Fibroblast of skin of back (primary cell): Measurements from ENCODE around the gene ATP8B3.

Experiments used
- DNase-seq: peaks from one replicate; pipeline ENCODE4 v3.0.0-alpha.2; 2013

ATP8B3 gene

DNA sequence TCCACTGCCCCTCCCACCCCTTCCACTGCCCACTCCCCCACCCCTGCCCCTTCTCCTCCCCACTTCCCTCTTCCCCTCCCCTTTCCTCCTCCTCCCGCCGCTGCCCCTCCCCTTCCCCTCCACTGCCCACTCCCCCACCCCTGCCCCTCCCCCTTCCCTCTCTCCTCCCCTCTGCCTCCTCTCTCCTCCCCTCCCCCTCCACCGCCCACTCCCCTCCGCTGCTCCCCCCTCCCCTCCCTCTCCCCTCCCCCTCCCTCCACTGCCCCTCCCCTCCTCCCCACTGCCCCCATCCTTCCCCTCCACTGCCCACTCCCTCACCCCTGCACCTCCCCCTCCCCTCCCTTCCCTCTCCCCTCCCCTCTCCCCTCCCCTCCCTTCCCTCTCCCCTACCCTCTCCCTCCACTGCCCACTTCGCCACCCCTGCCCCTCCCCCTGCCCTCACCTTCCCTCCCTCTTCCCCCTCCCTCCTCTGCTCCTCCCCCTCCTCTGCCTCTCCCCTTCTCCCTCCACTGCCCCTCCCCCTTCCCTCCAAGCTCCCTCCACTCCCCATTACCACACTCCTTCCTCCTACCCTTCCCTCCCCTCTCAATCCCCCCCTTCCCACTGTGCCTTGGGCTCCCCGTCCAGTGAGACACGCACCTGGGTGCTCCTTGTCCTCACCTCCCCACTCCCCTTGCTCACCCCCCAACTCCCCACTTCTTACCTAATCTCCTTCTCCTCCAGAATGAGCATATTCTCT is 21.9 kb downstream of the ATP8B3 start:
- DNase-seq, result no peak

DNA sequence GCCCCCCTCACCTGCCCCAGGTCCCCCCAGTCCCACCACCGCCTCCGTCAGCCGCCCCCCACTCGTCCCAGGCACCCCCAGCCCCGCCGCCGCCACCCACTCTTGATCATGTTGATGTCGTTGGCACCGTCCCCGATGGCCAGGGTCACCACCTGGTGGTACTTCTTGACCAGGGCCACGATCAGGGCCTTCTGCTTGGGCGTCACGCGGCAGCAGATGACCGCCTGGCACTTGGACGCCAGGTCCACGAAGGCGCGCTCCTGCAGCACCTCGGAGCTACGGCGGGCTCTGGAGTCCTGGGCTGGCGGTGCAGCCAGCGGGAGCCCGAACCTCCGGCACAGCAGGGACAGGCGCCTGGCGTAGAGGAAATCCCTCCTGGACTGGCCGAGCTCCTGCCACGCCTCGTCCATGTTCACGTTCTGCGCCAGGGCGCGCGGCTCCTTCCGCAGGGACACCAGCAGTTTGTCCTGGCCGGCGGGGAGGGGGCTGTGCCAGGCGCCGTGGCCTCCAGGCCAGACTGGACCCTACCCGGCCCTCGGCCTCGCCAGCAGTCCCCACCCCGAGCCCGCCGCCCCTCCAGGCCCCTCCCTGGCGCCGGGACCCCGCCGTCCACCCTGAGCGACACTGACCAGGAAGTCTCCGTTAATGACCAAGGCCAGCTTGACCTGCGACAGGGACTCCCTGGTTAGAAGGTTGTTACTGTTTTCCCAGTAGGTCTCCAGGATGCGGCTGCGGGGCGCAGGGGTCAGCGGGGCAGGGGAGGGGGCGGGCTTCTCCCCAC is 22.6 kb downstream of the ATP8B3 start:
- no peak for DNase-seq

DNA sequence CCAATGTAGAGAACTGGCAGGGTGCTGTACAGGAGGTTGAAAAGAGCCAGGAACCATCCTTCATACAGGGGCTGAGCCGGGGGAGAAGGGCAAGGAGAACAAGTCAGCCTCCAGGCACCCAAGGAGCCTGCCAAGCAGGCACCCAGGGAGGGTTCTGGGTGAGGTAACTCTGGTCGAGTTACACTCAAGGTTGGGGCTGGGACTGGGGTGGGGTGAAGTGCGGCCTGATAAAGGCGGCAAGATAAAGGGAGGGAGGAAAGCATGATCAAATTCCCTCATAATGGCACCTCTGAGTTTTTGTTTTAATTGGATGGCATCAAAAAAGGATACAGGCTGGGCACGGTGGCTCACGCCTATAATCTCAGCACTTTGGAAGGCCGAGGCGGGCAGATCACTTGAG is 25.0 kb downstream of the ATP8B3 start:
- no peak for DNase-seq

DNA sequence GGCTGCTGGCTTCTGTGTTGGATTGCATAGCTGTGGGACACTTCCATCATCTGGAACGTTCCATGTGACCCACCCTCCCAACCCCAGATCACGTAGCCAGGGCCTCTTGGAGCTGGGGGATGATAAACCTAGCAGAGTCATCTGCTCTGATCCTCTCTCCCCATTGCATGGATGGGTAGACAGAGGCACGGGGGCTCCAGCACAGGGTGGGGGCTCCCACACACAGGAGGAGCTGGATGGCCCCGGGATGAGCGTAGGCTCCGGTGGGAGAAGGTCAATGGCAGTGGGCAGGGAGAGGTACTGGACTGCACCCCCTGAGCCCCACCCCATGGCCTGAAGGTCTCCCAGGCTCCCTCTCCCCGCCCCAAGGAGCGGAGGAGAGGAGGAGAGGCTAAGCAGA is 25.4 kb downstream of the ATP8B3 start:
- no peak for DNase-seq

DNA sequence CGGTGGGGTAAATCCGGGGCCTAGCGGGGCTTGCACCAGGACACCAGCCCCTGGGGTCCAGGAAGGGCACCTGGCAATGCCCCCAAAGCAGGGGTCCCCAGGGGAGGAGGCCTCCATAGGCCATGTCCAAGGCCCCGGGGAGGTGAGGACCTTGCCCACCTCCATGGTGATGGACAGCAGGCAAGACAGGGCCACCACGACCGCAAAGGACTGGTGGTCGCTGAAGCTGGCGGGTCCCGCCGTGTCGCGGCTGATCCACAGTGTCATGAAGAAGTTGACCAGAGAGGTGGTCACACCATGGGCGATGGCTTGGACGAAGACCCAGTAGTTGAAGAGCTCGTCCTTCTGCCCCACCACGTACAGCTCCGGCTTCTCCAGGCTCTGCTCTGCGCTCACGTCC is 26.8 kb downstream of the ATP8B3 start:
- no peak for DNase-seq

DNA sequence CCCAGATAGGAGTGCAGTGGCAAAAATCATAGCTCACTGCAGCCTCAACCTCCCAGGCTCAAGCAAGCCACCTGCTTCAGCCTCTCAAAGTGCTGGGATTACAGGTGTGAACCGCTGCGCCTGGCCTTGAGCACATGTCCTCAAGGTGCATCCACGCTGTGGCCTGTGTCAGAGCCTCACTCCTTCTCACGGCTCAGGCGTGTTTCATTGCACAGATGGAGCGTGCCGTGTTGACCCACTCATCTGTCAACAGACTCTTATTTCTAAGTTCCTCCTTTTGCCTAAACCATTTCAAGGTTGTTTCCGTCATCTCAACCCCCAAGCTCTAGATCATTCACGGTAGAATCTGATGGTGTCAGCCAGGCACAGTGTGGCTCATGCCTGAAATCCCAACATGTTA is 28.2 kb downstream of the ATP8B3 start:
- no peak for DNase-seq

DNA sequence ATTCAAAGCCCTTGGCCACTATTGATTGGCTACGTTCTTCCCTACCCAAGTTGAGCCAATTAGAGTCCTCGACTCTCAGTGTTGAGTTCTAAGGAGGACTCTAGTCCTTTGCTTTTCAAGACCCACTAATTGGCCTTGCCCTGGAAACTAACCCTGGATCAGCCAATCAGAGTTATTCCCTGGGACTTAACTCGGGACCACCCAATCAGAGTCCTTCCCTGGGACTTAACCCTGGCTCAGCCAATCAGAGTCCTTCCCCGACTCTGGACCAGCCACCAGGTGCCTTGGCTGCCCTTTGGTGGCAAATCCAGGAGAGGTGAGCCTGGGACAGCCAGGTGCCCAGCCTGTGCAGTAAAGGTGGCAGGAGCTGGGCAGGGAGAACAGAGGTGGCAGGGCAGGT is 28.7 kb downstream of the ATP8B3 start:
- no peak for DNase-seq

DNA sequence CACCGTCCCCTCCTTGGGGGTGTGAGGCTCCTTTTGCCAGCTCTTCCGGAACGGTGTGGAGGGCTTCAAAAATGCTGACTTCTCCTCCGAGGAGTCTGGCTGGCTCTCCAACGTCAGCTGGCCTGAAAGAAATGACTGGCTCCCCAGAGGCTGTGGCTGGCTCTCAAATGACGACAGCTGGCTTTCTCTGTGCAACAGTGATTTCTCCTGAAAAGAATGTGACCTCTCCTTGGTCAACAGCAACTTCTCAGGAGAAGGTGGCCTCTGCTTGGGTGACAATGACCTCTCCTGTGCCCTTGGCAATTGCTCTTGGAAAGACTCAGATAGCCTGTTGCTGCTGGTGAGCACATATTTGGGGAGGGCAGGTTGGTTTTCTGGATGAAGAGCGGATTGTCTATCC is 29.6 kb downstream of the ATP8B3 start:
- no peak for DNase-seq

DNA sequence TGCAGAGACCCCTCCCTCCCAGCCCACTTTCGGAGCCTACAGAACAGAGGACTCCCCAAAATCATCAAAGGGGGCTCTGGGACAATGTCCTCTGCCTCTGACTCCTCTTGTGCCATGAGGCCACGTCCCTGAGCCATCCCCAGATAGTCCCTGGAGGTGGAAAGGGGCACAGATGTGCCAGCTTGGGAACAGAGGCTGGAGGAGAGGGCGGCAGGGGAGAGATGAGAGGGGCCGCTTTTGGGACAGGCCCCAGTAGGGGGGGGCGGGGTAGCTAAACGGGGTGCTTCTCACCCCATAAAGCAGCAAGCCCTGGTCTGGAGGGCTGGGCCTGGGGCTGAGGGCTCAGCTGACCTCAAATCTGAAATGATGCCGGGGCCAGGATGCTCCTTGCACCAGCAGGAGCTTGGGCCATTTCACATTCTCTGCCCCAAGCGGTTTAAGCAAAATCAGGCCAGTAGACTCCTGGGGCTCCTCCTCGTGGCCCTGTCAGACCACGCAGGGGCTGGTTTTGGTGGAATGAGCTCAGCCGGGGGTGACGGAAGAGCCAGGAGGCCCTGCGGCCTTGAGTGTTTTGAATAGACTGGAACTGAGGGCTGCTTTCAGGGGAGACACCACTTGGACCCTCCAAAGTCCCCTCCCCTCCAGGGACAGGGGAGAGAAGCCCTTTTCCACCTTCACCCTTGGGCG is 31.7 kb downstream of the ATP8B3 start:
- DNase-seq, result no peak

DNA sequence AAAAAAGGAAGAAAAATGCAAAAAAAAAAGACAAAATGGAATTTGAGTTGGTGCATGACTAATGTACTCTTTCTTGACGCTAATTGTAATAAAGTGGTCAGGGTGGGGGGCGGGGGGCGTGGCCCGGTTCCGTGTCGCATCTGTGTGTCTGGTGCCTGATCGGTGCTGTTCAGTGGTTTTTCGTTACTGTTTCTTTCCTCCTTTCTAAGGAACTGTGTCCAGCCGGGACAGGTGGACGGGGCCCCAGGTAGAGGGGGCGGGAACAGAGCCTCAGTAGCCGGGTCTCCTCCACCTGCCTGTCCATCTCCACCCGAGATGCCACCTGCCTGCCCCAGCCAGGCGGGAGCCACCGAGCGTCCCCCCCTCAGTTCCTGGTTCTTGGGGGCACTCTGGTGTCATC is 32.5 kb downstream of the ATP8B3 start:
- no peak for DNase-seq

DNA sequence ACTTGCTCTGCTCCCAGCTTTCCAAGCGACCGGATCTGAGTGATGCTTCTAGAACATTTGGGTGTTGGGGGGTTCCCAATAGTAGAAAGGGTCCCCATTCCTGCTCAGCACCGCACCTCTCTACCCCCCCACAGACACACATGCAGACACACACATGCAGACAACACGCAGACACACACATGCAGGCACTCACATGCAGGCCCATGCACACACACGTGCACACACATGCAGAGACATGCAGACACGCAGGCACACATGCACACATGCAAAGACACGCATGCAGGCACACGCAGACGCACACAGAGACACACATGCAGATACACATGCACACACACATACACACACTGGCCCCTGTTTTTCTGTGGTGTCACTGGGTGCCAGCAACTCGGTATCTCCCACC is 34.9 kb downstream of the ATP8B3 start:
- DNase-seq, result no peak

DNA sequence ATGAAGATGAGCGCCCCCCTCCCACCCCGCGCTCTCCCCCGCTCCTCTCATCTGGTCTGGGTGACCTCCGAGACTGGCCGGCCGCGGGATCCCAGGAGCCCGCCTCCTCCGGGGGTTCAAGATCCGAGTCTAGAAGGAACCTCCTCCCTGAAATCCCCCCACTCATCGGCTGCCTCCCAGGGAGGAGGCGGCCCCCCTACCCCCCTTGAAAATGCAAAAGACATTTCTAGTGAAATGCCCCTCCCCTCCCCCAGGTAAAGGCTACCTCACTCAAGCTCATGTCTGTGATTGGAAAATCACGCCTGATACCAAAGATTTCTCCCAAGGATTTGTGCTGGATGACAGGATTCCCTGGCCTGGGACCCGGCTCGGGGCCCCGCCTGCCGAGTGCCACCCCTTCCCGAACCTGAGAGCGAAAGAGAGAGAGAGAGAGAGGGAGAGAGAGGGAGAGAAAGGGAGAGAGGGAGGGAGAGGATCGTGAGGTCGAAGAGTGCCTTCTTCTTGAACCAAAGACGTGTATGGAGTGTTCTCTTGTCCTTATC is 35.4 kb downstream of the ATP8B3 start:
- DNase-seq, result no peak

DNA sequence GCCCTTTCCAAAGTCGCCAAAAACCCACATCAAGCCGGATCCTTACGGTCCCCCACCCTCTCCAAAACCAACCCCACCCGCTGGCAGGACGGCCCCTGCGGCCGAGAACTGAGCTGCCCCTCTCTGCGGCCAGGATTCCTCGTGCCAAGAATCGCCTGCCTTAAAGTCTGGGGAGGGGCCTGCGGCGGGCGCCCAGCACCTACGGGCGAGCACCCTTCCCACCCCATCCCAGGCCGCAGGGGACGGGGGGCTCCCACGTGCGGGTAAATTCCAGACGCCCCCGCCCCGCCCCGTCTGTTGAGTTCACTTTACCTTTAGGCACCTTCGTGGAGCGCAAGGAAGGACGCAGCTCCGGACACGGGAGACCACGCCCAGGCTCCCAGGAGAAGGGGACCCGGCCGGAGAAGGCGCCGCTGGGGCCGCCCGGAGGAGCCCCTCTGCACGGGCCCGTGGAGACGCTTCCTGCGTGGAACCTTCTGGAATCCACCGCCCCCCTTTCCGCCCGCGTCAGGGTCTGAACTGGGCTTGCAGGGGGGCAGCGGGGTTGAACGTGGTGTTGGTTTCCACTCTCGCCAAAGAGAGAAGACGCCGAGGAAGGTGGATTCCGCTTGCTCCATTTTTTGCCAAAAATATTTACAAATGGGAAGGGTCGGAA is 36.0 kb downstream of the ATP8B3 start:
- DNase-seq, result no peak

DNA sequence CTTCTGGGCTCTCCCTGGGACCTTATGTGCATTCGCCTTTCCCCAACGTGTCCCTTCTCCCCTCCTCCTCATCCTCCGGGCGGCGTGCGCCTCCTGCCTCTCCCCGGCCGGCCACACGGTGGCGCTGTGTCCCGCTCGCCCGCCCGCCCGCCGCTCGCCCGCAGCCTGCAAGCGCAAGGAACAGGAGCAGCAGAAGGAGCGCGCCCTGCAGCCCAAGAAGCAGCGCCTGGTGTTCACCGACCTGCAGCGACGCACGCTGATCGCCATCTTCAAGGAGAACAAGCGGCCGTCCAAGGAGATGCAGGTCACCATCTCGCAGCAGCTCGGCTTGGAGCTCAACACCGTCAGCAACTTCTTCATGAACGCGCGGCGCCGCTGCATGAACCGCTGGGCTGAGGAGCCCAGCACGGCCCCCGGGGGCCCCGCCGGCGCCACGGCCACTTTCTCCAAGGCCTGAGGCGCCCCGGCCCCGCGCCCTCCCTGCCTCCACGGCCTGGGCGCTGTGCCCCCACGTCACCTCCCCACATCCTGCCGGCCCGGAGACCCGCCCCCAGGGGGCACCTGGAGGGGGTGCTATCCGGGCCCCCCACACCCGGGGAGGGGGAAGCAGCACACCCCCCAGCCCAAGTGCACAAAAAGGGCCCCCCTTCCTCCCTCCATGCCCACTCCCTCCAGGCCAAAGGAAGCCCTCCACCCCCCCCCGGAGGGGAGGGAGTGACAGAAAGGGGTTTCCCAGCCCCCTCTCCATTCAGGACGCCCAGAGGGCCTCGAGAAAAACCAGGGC is 36.9 kb downstream of the ATP8B3 start:
- DNase-seq, result no peak

DNA sequence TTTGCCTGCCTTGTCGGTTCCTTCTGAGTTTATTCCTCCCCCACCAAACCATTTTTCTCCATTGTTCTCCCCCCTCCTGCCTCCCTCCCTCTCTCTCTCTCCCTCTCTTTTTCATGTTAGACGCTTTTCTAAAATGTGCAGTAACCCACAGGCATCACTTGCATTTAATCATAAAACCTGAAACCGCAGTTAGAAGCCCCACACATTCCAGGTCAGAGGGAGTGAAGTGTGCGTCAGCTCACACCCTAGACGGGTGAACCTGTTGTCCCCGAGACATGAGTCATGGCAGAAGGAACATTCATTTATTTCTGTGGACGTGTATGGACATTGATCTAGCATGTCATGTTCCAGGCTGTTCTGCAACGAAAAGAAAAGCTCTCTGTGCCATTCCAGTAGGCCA is 38.9 kb downstream of the ATP8B3 start:
- DNase-seq, result no peak

DNA sequence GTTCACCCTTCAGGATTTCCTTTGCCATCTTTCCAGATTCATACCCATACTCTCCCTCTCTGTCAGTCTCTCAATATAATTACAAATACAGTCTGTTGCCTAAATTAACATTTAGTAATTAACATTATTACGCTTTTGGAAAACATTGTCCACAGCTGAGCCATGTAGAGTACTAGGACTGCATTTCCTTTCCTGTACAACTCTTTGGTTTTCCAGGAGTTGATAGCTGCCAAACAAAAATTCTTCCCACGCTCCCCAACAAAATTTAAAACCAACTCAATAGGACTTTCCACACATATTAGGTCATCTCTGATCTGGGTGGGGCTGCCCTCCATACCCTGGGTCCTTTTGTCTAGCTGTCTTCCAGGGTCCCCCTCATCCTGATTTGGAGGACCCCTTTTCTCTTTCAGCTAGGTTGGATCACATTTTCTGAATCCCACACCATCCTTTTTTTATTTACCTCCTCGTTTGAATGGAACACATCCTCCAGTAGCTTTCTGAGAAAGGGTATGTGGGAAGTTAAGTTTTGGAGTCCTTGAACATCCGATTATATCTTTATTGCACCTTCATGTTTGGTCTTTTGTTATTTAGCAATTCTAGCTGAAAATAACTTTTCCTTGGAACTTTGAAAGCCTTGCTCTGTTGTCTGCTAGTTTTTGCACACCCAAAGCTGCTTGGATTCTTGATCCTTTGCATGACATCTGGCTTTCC is 41.1 kb downstream of the ATP8B3 start:
- DNase-seq, result no peak

DNA sequence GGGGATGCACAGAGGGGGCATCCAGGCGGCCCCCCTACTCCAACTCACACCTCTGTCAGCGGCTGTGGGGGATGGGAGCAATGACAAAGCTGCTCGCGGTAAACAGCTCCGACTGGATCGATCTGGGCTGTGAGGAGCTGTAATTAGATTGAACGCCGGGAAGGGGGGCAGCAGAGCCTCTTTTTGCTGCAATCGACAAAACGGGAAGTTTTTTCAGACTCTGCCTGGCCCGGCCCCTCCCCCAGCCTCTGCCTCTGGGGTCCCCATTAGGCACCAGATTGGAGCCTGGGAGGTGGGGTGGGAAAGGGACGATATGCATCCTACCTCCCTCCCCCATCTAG is 42.5 kb downstream of the ATP8B3 start:
- no peak for DNase-seq

DNA sequence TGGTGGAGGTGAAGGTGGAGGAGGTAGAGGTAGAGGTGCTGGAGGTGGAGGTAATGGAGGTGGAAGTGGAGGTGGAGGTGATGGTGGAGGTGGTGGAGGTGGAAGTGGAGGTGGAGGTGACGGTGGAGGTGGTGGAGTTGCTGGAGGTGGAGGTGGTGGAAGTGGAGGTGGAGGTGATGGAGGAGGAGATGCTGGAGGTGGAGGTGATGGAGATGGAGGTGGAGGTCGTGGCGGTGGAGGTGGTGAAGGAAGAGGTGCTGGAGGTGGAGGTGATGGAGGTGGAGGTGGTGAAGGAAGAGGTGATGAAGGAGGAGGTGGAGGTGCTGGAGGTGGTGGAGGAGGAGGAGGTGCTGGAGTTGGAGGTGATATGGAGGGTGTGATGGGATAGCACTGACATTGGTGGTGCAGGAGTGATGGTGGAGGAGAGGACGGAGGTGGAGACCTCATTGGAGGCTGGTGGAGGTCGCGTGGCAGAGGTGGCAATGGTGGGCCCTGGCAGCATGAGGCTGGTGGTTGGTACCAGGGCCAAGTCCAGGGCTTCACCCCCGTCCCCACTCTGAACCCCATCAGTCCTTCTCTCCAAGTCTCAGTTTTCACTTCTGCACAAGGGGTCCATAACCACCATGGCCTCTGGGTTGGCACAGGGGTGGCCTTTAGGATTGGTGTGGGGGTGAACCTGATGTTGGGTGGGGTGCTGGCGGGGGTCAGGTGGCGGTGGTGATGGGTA is 43.0 kb downstream of the ATP8B3 start:
- no peak for DNase-seq

DNA sequence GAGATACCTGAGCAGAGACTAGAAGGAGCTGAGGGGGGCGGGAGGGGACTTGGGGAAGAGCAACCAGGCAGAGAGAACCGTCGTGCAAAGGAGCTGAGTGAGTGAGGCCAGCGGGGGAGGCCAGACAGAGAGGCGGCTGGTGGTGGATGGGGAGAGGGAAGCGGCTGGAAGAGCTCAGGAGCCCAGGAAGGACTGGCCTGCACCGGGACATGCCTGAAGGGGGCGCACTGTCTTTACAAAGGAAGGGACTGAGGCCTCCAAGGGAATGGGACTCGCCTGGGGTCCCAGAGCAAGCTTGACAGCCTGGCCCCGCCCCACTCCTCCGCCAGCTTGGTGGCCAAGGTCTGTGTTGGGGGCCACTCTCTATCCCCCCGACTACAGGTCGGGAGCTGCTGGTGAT is 43.8 kb downstream of the ATP8B3 start:
- no peak for DNase-seq

DNA sequence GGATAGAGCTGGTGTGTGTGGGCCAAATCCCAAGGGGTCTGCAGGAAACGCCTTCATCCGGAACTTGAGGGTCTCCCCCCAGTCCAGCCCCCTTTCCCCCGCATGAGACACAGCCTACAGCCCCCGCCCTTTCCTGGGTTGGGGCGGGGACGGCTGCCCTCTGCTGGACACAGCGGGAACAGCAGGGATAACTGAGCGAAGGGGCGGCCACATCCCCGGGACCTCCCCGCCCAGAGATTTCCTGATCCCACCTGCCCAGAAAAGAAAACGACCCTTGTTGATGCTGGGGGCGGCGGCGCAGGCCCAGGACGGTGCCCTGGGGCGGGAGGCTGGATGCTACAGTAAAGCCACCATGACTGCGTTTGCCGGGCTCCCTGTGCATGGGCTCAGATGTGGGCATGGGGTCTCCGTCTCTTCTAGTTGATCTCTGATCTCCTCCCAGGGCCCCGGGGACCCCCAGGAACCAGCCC is 44.6 kb downstream of the ATP8B3 start:
- DNase-seq, result peak; percentile 29
